GM21447 (cell line): ENCODE data around the gene ADAMTS4.
A peak's percentile ranks its signal among the peaks of the same experiment; 100 is the strongest.

Experiments used
- ATAC-seq: cut with Tn5 transposase; IDR thresholded peaks from one replicate; pipeline ENCODE4 v1.9.1; 2021; ENCODE audit not compliant: unreplicated experiment

ADAMTS4 gene

DNA sequence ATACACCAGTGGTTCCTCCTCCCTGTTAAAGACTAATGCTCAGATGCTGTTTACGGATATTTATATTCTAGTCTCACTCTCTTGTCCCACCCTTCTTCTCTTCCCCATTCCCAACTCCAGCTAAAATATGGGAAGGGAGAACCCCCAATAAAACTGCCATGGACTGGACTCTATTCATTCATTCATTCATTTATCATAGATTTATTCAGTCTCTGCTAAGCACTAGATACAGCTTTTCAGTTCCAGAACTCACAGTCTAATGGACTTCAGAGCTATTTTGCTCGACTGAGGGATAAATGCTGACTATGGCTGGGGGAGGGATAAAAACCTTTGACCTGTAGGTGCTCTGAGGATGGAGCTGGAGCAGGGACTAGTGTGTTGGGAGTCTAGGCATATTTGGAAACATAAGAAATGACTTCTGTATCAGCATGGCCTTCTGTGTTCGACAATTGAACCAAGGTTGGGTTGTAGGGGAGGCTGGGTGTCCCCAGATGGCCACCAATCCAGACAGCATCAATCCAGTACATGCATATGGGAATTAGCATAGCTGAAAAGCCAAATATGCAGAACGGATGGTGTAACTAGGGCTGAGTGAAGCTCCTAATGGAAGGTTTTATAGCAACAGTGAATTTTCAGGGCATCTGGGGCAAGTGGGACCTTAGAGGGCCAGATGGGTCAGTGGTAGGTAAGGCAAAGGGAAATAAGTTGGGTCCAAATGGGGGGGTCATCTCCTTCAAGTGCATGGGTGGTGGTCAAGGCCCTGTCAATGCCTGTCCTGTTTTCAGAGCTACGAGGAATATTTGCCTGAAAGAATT, 20.4 kb upstream of the ADAMTS4 start:
- ATAC-seq = no peak

DNA sequence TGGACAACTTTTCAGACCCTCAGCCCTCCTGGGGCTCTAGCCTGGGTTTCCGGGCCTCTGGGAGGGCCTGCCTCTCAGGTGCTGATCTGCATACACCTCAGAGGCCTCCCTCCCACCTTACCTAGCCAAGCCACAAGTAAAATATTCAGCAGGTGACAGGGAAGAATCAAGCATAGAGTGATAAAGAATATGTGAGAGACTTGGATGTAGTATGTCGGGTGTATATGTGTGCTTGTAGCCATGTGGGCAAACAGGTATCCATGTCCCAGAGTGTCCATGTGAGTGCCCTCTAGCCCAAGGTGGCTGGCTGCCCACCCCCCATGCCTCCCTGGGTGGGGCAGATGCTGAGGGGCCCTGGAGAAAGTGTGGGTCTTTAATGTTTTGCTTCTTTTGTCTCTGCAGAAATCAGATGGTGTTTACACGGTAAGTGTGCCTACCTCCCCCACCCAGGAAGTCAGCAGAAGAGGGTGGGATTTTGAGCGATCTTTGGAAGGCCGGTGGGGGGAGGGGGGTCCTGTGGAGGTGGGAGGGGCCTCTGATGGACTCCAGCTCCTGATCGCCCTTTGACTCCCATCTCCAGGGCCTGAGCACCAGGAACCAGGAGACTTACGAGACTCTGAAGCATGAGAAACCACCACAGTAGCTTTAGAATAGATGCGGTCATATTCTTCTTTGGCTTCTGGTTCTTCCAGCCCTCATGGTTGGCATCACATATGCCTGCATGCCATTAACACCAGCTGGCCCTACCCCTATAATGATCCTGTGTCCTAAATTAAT, 19.6 kb upstream of the ADAMTS4 start:
- ATAC-seq = no peak

DNA sequence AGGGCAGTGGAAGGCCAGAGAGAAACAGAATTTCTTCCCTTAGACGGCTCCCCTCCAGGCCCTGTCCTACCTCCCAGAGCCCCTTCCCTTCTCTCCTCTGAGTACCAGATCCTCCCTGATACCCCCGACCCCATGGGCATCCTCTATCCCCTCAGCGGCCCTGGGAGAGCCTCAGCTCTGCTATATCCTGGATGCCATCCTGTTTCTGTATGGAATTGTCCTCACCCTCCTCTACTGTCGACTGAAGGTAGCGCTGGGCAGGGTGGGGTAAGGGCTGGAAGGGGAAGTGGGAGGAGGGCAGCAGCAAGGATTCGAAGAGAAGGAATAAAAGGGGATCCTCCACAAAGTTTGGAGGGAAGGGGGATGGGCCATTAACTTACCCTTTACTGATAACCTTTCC, 19.0 kb upstream of the ADAMTS4 start:
- ATAC-seq = no peak

DNA sequence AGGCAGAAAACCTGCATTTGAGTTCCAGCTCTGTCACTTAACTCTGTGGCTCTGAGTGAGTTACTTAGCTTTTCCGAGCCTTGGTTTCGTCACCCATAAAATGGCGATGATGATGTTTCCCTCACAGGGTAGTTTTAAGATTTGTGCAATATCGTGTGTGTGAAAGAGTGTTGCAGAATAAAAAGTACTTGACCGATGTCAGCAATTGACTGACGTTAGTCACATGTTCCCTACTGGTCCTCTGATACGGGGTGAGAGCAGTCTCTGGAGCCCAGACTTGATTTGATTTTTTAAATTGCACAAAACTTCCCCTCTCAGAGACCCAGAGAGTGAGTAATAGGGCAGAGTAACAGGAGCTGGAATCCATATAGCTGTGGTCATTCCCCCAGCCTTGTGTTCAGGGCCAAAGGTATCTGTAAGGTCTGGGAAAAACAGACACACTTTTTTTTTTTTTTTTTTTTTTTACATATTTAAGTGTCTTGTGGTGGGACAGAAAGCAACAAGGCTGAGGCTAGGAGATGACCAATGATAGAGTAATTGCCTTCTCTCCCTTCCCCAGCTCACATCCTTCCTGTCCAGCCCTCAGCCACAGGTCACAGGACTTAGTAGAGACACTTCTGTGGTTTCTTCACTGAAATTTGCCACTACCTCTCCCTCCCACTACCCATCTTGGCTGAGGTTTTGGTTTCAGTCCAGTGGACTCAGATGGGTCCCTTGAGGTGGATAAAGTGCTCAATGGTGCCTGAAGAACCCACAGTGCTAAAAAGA, 18.3 kb upstream of the ADAMTS4 start:
- peak; percentile 94 for ATAC-seq

DNA sequence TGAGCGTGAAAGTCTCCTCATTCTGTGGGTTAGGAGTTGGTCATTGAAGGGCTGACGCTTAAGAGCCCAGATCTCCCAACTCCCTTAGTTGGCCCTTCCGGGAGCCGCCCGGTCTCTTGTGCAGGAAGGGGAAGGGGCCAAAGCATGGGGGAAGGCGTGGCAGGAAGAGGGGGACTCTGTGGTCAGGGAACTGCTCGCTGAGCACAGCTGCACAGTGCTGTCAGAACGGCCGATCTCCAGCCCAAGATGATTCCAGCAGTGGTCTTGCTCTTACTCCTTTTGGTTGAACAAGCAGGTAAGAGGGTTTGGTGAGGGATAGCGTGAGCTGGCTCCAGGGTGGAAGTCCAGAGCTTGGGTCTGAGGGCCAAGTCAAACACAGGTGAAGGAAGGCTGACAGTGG, 16.2 kb upstream of the ADAMTS4 start, which contains the start of gene FCER1G:
Gene FCER1G, plus strand, starts transcription at position 220 of the 400 bp plus-strand sequence. Its CDS starts 27 bp downstream, at position 247.
- no peak for ATAC-seq

DNA sequence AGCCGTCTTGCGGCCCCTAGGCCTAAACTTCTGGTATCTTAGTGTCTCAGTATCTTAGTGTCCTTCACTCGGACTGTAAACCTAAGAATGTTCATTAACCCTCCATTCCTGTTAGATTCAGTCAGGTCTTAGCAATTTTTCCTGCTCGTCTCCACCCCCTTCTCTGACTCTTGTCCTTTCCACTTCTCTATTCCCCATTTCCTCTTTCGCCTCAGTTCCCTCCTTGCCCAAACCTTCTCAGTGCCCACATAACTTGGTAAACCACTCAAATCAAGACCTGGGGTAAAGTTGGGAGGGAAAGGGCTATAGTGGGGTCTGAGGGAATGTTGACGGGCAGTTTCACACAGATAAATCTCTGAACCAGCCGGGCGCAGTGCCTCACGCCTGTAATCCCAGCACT, 15.5 kb upstream of the ADAMTS4 start:
- no peak for ATAC-seq

DNA sequence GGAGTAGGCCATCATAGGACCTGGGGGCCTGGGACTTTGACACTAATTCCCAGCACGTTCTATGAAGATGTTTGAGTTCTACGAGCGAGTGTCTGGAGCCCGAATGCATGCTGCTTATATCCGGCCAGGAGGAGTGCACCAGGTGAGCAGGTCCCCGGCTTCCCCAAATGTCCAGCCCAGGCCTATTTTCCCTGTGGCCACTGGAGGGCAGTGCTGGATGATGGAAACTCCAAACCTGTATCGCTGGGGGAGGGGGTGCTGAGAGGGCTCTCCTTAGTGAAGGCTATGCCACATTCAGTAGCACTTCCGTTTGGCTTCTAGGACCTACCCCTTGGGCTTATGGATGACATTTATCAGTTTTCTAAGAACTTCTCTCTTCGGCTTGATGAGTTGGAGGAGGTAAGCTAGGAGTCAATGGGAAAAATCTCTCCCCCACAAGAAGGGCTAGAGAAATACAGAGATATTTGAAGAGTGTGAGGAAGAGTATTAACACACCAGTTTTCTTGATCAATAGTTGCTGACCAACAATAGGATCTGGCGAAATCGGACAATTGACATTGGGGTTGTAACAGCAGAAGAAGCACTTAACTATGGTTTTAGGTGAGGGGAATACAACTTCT, 11.0 kb upstream of the ADAMTS4 start:
- peak; percentile 87 for ATAC-seq

DNA sequence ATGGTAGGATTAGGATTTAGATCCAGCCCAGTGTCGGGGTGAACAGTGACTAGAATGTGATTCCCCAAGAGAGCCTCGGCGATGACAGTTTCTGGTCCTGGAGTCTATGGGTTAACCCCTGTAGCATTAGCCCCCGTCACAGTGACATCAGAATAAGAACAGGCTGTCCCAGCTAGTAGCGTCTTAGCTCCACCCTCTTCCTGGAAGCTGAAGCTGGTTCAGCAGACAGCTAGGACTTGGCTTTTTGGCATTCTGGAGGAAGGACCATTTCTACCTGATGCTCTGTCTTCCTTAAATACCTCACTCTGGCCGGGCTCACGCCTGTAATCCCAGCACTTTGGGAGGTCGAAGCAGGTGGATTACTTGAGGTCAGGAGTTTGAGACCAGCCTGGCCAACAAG, 8.3 kb upstream of the ADAMTS4 start:
- ATAC-seq = no peak

DNA sequence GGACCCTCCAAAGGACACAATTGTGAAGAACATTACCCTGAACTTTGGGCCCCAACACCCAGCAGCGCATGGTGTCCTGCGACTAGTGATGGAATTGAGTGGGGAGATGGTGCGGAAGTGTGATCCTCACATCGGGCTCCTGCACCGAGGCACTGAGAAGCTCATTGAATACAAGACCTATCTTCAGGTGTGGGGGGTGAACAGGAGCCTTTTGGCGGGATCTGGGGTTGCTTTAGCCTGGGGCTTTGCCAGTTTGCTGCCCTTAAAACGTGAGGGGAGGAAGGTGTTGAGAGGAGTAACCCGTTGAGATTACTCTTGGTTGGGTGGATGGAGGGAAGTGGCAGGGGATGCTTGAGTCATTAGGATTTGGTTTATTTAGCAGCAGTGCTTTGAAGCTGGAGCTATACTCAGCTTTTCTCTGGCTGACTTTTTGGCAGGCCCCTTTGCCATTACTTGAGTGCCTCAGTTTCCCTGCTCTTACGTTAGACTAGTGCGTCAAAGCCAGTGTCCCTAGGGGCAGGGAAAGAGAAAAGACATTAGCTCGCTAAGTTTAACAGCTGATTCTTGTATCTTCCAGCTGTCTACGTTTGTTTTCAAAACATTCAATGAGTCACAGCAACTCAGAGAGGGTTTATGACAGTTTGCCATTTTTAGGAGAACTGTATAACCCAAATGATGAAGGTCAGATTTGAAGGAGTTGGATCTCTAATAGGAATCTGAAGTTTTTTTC, 7.7 kb upstream of the ADAMTS4 start:
- no peak for ATAC-seq

DNA sequence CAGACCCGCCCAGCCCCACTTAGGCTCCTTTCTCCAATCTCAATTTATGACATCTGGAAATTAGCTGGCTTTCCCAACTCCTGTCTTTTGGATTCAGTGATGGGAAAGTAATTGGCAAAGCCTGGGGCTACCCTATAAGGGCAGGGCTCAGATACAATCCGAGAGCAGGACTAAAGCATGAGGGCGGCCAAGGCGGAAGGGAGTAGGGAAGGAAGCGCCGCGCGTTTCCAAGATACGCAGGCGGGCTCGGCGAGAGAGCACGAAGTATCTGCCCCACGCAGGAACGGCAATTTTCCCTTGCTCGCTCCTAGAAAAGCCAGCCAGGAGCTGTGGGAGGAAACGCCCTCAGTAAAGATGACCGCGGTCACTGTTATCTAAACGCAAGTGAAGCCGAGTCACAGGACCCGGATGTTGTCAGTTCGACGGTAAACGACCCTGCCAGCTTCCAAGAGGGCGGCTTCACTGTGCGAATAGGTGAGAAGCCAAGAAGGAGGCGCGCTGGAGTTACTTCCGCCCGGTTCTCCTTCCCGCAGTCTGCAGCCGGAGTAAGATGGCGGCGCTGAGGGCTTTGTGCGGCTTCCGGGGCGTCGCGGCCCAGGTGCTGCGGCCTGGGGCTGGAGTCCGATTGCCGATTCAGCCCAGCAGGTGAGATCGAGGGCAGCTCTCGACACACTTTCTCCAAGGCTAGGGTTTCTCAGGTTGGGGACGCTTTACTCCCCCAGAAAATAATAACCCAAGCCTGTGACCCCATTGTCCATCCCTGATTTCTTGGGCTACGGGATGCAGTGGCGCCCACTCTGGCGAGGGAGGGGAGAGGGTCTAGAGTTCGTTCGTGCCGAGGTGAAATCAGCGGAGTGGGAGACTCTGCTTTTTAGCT, 3.2 kb upstream of the ADAMTS4 start, which contains the start of gene NDUFS2:
Gene NDUFS2, plus strand, starts transcription at position 532 of the 877 bp plus-strand sequence. Its CDS starts 19 bp downstream, at position 551.
- ATAC-seq = peak; percentile 97

DNA sequence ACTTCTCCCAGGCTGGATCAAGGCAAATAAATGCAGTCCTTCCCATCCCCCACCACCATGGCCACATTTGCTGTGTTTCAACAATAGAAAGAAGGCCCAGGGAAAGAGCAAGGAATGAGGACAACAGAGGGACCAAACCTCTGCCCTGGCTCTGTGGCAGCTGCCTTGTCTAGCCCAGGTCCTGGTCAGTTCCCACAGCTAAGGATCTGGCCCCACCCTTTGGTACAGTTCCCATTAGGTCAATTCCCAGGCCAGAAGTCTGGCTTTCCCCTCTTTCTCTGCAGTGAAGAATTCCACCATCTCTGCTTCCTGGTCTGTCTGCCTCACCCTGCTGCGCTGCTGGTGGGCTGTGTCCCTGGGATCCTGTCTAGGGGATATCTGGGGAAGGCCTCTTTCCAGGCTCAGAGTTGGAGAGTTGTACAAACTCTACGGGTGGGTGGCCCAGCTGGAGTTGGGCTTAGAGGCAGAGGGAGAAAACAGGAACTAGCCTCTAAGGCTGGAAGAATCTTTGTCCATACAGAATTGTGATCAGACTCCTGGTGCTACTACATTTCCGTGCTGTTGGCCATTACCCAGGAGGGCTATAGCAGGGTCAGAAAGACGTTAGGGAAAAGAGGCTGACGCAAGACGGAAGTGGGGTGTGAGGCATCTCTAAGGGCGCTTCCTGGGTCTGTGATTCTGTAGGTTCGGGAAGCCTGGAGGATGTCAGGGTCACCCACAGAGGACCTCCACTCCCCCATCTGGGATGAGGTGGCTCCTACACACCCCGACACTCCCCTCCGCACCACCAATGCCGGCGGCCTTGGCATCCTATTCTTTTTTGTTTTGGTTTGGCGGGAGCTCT, 2.4 kb upstream of the ADAMTS4 start:
- ATAC-seq = no peak

DNA sequence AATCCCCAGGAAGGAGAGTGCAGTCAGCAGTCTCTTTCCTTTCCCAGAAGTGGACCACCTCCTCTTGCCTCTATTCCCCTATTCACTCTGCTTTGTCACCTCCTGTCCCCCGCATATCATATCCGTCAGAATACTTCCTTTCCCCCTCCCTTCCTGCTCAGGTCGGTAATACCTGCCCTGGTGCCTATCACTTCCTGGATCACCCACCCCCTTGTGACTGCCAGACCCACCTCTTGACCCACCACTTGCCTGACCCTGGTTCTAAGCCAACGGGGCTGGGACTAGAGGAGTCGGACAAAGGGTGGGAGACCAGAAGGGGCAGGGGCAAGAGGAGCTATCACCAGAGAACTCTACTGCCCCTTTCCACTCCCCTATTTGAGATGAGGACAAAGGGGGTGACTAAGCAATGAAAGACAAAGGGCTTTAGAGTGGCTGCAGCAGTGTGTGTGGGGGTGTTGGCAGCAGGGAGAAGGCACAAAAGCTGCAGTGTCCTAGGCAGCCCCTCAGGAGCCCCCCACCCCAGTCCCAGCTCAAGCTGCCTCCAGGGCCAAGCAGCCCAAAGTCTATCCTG, 1.7 kb upstream of the ADAMTS4 start:
- ATAC-seq = no peak

DNA sequence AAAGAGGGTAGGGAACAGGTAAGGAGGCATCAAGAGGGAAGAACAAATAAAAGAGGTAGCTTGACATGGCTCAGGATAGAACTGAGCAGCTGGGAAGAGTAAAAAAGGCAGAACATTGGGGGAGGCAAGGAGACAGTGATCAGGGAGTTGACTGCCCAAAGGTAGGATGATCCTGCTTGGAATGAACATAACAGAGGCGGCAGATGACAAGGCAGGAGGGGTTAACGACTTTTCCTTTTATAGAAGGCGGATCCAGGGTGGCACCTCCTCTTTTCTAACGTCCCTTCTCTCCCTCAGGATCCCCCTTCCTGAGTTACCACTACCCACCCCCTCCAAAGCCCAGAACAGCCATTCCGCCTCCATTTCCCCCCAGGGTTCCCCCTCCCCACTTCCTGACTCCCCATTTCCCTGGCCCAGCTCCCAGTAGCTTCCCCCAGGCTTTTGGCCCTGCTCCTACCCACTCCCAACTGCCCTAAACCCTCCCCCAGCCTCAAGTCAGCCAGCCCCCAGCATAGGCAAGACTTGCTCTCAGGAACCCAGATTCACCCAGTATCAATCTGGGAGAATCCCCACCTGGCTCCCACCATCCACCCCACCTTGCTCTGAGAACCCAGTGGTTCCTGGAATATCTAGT, 769 bp upstream of the ADAMTS4 start:
- no peak for ATAC-seq

DNA sequence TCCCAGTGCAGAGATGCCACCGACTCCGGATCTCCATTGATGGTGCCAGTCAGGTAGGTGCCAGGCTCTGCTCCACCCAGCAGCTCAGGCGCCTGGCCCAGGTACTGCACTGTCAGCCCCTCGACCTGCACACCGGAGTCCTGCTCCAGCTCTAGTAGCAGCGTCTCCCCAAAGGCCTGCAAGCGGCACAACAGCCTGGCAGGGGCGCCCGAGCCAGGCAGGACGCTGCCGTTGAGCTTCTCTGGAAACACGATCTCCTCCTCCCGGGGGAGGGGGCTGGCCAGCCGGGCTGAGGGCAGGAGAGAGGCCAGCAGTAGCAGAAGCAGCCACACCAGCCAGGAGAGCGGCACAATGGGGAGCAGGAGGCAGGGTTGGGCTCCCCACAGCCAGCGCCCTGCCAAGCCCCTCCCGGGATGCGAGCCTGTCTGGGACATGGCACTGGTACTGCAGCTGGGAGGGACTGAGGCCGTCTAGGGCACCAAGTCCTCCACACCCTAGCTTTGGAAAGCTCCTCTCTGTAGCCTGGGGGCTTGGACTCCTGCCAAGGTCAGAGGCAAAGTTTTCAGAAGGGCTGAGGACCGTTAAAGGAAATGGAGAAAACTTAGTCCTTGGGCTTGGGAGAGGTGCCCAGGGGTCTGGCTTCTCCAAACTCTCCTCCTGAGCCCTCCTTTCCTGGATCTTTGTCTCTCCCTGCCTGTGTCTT, 509 bp downstream of the ADAMTS4 start:
- ATAC-seq = no peak

DNA sequence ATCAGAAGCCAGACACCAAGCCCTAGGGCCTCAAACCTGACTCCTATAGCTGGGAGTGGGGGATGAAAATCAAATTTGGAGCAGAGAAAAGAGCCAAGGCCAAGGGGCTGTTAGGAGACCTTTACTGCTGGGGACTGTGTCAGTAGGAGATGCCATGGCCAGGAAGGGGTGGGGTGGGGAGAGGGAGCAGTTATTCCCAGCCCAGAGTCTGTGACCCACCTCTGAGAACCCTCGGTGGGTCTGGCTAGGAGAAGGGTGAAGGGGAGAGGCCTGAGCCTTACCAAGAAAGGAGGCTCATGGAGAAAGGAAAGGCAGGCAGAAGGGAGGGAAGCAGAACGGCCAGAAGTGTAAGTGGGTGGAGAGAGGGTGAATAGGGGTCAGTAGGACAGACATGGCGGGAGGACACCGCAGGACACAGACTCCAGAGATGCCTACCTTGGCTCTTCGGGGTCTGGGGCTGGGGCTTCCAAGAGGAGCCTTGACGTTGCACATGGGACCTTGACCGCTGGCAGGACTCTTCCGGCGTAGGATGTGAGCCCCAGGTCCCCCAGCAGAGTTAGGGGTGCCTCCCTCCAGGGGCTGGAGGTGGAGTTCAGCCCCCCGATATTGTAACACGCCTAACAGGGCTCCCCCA, 1.2 kb downstream of the ADAMTS4 start:
- no peak for ATAC-seq
